Erythroblast (primary cell): Measurements from ENCODE around the gene CD74.

ENCODE experiments used
- GATA1 ChIP-seq: IDR thresholded peaks from 2 replicates; pipeline ENCODE4 v1.6.1; 2011; ENCODE audit warnings: low read depth, mild to moderate bottlenecking, control low read depth, low read length, moderate library complexity
- POLR2A ChIP-seq: IDR thresholded peaks from 2 replicates; pipeline ENCODE4 v1.6.1; 2011; ENCODE audit warnings: mild to moderate bottlenecking, low read length

DNA sequence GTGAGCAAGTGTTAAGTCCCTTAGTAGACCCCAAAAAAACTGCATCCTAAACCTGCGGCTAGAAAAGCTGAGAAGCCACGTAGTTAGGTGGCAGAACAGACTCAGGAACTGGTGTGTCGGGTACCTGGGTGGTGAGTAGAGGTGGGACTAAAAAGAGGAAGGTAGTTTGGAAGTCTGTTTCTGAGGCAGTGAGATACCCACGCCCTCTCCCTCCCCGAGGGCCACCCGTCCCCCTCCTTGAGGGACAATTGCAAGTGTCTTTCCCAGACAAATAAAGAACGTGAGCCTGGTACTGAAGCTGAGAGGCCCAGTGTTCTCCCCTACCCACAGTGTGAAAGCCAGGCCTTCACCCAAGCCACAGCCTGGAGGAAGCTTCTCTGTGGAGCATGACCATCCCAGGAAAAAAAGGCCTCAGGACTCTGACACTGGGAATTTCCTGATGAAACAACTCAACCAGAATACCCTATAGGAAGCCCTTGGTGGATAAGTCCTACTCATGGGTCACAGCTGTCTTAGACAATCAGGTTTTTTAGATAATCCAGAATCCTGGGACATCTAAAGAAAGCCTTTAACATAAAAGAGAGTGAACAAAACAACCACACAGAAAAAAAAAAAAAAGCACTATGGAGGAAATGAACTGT is 7.0 kb upstream of the CD74 start:
- TF ChIP-seq POLR2A = no peak
- no peak for TF ChIP-seq GATA1
